UCSD-AML1 (cell line): ENCODE measurements around the gene MAML1.
"Not testable (repeated sequence)": the region's sequence is repeated elsewhere in the genome, so short reads cannot be mapped to it uniquely, and the experiment has no call there.

Source experiments
- DNase-seq: peaks from one replicate; lab custom pipeline; 2025; ENCODE audit not compliant: unreplicated experiment; lab: John Stamatoyannopoulos, UW

Gene MAML1

DNA sequence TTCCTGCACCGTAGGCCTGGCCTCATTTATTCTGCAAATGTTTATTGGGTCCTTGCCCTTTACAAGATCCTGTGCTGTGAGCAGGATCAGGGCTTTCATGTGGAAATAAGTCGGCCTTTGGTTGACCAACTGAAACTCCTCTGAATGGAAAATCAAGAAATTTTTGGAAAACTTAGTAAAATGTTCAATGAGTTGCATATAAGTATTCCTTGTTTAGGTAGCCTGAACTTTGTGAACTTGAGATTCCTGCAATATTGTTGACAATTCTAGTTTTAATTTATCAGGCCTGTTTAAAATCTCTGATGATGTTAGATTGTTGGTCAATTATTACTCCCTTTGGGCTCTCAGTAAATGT is 1.1 kb downstream of the MAML1 start:
- no peak for DNase-seq

DNA sequence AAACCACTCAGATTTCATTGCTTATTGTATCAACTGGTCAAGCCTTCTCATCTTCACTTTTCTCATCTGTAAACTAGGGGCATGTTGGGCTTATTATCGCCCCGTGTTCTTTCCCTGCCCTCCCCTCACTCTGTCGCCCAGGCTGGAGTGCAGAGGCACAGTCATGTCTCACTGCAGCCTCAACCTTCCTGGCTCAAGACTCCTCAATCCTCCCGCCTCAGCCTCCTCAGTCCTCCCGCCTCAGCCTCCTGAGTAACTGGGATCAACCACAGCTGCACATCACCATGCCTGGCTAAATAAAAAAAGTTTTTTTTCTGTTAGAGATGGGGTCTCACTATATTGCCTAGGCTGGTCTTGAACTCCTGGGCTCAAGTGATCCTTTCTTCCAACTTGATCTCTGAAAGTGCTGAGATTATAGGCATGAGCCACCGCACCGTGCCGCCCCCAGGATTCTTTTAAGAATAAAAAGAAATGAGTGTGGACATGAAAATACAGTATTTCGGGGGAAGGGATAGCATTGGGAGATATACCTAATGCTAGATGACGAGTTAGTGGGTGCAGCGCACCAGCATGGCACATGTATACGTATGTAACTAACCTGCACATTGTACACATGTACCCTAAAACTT is 2.0 kb downstream of the MAML1 start:
- no peak for DNase-seq

DNA sequence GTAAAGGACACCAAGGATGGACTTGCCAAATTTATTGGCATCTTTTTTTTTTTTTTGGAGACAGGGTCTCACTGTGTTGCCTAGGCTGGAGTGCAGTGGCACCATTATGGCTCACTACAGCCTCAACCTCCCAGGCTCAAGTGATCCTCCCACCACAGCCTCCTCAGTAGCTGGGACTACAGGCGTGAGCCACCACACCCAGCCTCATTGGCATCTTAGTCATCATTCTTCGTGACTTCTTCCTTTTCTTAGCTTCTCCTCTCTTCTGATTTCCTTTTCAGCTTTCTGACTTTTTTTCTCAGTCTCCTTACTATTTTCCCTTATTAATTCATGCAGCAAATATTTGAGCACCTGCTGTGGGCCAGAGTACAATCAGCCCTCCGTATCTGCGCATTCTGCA is 6.1 kb downstream of the MAML1 start:
- DNase-seq, result no peak

DNA sequence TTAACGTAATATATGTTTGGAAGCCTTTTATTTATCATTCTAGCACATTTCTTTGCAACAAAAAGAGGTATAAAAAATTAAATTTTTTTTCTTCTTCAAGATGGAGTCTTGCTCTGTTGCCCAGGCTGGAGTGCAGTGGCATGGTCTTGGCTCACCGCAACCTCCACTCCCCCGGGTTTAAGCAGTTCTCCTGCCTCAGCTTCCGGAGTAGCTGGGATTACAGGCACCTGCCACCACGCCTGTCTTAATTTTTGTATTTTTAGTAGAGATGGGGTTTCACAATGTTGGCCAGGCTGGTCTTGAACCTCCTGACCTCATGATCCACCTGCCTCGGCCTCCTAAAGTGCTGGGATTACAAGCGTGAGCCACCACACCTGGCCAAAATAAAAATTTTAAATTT is 11.5 kb downstream of the MAML1 start:
- DNase-seq, result not testable (repeated sequence)

DNA sequence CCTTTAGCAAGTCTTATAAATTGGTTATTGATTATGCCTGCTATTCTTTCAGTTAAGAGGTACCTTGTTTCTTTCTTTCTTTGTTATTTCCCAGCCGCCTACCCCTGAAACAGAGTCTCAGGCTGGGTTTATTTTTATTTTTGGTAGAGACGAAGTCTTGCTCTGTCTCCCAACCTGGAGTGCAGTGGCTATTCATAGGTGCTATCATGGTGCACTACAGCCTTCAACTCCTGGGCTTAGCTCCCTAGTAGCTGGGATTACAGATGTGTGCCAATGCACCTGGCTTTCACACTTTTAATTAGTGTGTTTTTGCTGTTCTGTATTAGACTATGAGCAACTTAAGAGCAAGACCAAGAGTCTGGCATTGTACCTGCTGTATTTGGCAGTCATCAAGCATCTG is 14.2 kb downstream of the MAML1 start:
- DNase-seq, result no peak

DNA sequence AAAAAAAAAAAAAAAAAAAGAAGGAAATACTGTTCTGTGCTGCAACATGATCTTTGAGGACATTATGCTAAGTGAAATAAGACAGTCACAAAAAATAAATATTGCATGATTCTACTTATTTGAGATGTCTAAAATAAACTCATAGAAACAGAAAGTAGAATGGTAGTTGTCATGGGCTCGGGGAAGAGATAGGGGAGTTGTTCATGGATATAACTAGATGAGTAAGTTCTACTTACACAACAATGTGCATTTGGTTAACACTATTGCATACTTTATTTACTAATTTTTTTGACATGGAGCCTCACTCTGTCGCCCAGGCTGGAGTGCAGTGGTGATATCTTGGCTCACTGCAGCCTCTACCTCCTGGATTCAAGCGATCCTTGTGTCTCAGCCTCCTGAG is 15.2 kb downstream of the MAML1 start:
- no peak for DNase-seq

DNA sequence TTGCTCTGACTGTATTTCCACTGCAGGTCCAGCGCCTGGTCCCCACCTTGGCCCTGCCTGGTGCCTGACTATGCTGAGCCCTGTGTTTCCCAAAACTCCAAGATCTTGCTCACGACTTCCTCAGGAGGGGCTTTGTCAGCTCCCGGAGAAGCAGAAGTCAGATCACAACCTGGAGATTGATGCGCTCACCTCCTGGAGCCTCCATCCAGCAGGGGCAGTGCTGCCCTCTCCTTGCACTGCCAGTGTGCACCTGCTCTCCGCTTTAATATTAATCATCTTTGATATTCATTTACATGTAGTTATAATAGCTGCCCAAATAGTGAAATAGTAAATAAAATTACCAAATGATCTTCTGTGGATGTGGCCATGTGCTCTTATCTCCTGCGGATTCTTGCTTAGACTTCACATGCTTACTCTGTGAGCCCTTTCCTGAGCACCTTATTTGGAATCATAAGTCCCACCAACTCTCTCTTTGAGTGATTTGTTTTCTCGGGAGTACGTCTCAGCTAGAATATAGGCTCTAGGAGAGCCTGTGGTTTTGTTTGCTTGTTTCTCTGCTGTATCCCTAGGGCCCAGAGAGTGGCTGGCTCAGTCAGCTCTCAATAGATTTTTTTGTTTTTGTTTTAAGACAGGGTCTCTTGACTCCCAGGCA is 17.4 kb downstream of the MAML1 start:
- no peak for DNase-seq

DNA sequence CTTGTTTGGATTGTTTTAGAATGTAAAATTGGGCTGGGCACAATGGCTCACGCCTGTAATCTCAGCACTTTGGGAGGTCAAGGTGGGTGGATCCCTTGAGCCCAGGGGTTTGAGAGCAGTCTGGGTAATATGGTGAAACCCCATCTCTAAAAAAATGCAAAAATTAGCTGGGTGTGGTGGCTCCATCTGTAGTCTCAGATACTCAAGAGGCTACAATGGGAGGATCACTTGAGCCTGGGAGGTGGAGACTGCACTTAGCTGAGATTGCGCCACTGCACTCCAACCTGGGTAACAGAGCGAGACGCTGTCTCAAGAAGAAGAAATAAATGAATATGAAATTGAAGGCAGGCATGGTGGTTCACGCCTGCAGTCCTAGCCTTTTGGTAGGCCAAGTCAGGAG is 21.3 kb downstream of the MAML1 start:
- DNase-seq, result no peak

DNA sequence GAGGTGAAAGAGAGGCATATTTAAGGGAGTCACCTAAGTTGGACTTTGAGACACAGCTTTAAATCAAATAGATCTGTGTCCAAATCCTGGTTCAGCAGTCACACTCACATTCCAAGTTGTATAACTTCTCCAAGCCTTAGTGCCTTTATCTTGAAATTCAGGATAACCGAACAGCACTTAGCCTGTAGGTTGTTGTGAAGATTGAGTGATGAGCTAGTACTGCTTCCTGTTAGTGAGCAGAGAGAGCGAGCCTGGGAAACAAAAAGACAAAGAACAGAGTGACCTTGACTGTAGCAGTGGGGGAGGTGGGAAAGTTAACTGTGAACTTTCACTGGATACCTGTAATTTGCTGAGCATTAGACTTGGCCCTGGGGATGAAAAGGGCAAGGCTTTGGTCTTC is 22.4 kb downstream of the MAML1 start:
- no peak for DNase-seq

DNA sequence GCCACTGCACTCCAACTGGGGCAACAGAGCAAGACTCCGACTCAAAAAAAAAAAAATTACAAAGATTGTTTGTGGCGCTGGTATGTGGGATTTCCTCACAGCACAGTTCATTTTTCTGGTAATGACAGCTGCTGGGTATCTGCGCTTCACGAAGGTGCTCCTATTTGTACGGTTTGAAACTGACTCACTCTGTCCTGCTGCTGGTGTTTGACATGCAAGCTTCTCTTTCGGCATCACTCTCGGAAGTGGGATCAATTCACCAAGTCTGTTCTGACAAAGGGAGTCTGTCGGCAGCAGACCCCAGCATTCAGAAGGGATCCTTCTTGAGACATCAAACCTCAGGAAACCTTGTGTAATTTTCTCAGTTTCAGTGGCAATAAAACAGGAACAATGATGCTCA is 26.3 kb downstream of the MAML1 start:
- DNase-seq, result no peak

DNA sequence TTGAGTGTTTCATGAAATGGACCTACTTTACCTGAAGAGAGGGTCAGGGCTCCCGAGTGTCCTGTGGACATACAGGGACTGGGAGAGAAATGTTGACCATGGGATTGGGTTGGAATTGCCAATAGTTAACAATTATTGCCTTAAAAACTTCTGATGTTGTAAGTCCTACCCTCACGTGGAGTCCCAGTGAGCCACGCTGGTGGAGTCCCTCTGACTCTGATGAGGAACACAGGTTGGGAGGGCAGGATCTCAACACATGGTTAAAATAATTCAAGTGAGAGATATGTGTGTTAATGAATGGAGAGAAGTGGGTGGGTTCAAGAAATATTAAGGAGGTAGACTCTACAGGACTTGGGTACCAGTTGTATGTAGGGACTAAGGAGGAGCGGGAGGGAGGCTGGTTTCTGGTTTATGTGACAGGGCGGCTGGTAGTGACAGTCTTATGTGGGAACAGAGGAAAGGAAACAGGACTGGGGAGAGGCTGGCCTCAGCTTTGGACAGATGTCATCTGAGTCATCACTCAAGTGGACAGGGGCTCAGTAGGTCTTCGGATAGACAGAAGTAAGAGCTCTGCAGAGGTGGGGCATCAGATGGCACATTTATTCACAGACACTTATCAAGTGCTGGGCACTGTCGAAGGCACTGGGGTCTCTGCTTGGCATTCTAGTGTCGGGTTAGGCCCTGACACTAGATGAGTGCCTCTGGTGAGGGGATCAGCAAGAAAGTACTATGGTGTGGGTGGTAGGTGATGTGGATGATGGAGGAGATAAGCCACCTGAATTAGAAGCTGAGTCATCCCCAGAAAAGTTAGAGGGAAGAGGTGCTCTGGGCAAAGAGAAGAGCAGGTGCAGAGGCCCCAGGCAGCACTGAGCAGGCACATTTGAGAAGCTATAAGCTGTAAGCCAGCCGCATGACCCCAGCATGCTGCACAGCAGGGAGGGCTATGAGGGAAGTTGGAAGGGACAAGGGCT is 27.2 kb downstream of the MAML1 start:
- no peak for DNase-seq

DNA sequence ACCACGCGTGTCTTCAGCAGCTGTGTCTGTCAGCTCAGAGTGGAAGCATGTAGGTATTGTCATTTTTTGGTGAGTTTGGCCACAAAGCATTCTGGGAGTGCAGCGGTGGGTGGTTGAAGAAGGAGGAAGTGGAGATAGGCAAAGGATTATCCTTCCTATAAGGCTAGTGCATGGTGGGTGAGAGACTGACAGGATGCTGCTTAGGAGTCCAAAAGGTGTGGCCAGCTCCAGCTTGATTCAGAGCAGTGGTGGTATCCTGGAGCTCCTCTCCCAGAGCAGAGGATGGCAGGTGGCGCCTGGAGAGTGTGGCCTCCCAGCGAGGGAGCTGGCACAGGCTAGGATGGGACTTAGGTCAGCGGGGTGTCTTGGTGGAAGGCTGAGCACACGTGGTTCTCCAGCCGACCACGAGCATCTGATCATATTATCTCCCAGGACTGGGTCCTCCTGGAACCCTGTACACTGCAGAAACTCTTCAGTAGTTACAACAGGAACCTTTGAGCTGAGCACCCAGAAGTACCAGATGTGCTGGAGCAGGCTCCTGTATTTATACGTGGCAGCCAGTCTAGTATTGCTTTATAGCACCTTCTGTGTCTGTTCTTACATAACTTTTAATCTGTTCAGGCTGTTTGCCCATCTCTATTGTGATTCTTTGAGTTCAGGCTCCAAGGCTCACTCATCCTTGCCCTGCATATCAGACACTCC is 29.6 kb downstream of the MAML1 start:
- no peak for DNase-seq

DNA sequence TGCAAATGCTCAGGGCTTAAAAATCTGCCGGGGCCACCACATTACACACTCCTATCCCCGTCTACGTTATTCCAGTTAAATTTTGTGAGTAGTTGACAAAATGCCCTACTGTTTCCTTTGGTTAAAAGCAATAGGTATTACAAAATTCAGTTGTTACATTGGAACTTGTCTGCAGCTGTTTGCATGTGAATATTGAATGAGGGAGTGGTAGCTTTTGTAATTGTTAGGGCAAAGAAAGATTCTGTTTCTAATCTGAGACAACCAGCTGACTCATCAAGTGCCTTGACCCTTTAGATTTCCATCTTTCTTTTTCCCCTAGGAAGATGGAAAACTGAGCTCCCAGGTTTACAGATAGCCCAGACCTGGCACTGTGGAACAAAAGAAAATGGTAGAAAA is 30.2 kb downstream of the MAML1 start:
- no peak for DNase-seq

DNA sequence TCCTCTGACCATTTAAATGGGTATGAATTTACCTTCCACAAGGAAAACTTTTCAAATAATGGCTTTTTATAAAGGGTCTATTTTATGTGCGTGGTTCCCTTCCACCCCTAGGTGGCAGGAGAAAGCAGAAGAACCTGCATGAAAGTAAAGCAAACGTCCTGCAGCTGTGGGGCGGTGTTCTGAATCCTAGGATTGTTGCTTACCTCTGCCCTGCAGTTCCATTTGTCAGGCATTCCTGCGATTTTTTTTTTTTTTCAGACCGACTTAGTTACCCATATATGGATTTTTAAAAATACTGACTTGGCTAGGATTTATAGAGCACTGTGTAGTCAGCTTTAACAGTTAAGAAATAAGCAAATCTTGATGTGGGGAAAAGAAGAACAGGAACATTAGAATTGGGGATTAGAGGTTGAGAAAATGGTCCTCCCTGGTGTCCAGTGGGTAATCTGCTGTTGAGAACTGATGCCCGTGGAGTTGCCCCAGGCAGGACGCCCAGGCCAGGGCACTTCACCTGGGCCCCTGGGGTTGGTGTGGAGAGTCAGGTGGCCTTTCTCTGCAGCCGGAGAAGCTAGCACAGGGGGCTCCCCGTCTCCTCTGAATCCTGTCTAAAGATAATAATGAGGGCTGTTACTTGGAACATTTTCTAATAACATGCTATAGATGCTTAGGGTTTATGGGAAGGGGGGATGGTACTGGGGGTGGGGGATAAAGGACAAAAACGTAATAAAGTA is 30.8 kb downstream of the MAML1 start:
- DNase-seq, result peak; percentile 26

DNA sequence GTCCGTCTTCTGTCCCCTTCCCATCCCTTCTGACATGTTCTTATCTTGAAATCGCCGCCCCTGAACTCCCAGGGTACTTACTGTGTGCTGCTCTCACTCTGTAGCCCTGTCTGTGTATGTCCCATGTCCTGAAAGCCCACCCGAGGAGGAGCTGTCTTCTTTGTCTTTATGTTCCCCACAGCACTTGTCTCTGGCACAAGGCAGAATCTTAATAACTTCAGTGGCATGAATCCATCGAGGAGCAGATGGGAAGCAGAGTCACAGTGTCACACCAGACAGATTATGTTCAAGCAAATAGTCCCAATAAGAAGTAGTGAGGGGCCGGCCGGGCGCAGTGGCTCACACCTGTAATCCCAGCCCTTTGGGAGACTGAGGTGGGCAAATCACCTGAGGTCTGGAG is 31.4 kb downstream of the MAML1 start:
- DNase-seq, result no peak

DNA sequence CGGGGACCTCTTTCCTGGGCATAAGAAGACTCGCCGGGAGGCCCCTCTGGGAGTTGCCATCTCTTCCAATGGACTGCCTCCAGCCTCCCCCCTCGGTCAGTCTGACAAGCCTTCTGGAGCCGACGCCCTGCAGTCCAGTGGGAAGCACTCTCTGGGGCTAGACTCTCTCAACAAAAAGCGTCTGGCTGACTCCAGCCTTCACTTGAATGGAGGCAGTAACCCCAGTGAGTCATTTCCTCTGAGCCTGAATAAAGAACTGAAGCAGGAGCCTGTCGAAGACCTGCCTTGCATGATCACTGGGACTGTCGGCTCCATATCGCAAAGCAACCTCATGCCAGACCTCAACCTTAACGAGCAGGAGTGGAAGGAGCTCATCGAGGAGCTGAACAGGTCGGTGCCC is 32.8 kb downstream of the MAML1 start:
- peak; percentile 44 for DNase-seq

DNA sequence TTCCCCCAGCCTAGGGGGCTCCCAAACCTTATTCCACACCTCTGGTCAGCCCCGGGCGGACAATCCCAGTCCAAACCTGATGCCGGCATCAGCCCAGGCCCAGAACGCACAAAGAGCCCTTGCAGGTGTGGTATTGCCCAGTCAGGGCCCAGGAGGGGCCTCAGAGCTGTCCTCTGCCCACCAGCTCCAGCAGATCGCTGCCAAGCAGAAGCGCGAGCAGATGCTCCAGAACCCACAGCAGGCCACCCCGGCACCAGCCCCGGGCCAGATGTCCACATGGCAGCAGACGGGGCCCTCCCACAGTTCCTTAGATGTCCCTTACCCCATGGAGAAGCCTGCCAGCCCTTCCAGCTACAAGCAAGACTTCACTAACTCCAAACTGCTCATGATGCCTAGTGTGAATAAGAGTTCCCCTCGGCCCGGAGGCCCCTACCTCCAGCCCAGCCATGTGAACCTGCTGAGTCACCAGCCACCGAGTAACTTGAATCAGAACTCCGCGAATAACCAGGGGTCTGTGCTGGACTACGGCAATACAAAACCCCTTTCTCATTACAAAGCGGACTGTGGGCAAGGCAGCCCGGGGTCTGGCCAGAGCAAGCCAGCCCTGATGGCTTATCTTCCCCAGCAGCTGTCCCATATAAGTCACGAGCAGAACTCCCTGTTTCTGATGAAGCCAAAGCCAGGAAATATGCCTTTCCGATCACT is 33.6 kb downstream of the MAML1 start:
- DNase-seq, result no peak

DNA sequence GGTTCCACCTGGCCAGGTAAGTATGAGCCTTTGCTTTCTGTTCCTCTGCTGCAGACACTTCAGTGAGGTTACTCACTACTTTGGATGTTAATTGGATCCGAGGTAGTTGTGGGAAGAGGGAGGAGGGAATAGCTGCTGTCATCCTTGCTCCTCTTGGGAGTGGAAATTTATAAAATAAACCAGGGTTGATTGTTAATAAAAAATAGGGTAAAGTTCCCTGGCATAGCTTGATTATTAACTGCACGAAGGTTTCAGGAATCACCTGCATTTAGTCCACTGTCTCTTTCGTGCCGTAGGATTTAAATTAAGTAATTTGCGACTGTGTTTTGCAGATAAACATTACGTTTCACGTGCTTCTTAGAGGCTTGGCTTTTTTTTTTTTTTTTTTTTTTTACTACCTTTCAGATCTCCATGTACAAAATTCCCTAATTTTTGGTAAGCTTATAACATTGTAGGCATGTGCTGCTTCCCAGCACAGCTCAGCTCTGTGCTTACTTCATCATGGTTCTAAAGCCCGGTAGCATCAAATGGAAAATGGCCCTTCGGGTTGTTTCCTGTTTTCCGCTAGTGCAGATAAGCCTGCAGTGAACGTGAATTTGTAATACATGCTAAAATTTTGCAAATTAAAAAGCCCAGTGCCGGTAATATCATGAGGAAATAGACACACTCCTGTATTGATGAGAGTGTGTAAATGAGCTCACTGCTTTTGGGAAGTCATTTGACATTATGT is 34.3 kb downstream of the MAML1 start:
- DNase-seq, result no peak

DNA sequence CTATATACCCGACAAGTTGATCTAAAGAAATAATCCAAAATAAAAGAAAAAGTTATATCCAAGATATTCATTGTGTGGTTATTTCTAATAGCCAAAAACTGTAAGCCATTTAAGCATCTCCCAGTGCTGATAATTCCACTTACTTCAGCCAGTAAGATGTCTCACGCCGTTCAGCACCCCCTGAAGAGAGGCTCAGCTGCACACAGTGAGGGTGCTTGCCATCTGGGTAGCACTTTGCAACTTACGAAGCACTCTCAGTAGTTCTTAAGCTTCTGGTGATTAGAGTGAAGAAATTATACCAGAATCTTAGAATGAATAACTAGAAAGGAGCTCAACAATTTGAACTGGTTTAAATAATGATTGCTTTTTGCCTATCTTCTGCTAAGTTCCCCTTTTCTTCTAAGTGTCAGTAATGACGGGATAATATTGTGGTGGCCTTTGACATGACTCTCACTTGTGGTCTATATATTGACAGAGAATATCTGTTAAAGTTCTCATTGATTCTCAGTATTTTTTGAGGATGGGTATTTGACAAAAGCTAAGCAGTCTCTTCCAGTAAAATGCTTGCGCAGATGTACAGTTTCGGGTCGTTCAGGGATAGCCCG is 35.0 kb downstream of the MAML1 start:
- no peak for DNase-seq
